Mammary epithelial cell (primary cell): Measurements from ENCODE around the gene PRTFDC1.

Experiments
- EZH2 ChIP-seq: IDR thresholded peaks from 2 replicates; pipeline ENCODE4 v1.6.1; 2012; ENCODE audit warnings: low read length, inconsistent platforms, borderline replicate concordance
- TF ChIP-seq, protein P1 (sequence below), 2 donors: IDR thresholded peaks in 1 of 2; conservative IDR thresholded peaks in 1 of 2; 2 replicates each; pipeline ENCODE4 v1.5.1; 2011 to 2012; ENCODE audit warnings: inconsistent platforms in 2 of 2, low read length in 2 of 2, mild to moderate bottlenecking in 2 of 2, control low read depth in 1 of 2, low read depth in 1 of 2; ENCODE audit not compliant: insufficient read depth in 1 of 2; ENCODE audit errors: extremely low read depth in 1 of 2

DNA sequence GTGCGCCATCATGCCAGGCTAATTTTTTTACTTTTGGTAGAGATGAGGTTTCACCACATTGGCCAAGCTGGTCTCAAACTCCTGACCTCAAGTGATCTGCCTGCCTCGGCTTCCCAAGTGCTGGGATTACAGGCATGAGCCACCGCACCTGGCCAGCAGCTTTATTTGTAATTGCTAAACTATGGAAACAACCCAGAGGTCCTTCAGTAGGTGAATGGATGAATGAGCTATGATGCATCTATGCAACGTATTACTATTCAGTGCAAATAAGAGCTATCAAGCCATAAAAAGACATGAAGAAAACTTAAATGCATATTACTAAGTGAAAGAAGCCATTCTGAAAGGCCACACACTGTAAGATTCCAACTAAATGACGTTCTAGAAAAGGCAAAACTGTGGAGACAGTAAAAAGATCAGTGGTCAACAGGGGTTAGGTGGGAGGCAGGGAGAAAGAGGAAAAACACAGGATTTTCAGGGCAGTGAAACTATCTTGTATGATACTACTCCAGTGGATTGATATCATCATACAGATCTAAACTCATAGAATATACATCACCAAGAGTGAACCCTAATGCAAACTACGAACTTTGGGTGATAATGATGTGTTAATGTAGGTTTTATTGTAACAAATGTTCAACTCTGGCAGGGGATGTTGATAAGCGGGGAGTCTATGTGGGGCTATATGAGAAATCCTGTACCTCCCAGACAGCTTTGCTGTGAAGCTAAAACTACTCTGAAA lies 66.7 kb downstream of the PRTFDC1 start:
- TF ChIP-seq, protein P1, sequence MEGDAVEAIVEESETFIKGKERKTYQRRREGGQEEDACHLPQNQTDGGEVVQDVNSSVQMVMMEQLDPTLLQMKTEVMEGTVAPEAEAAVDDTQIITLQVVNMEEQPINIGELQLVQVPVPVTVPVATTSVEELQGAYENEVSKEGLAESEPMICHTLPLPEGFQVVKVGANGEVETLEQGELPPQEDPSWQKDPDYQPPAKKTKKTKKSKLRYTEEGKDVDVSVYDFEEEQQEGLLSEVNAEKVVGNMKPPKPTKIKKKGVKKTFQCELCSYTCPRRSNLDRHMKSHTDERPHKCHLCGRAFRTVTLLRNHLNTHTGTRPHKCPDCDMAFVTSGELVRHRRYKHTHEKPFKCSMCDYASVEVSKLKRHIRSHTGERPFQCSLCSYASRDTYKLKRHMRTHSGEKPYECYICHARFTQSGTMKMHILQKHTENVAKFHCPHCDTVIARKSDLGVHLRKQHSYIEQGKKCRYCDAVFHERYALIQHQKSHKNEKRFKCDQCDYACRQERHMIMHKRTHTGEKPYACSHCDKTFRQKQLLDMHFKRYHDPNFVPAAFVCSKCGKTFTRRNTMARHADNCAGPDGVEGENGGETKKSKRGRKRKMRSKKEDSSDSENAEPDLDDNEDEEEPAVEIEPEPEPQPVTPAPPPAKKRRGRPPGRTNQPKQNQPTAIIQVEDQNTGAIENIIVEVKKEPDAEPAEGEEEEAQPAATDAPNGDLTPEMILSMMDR (conservative IDR thresholded peaks at IDR 0.05 in 1 of 2, IDR thresholded peaks at IDR 0.05 in 1 of 2; ENCODE audit: extremely low read depth in 1 of 2, insufficient read depth in 1 of 2, low read depth in 1 of 2, low read length in 2 of 2), result no peak
- no peak for TF ChIP-seq EZH2
